Liver (tissue), 9 donors: ENCODE data around the gene TAGLN. TPM values are rescaled to one million over a fixed set of nuclear protein-coding genes. Genes with fewer than 3 reads are reported as not detected.

Experiments used
- DNase-seq: peaks from one replicate; pipeline ENCODE4 v3.0.0-alpha.2; 2017; ENCODE audit warnings: low spot score
- H3K27ac ChIP-seq, 2 donors: one replicate each; pipeline ENCODE4 v1.7.0; 2013; ENCODE audit warnings: inconsistent platforms in 2 of 2, low read length in 2 of 2, control low read depth in 1 of 2, low read depth in 1 of 2, mild to moderate bottlenecking in 1 of 2
- H3K27me3 ChIP-seq, 4 donors: one replicate each; pipeline versions ENCODE4 v1.6.1 to v1.7.0; 2013; ENCODE audit warnings: low read length in 3 of 4, inconsistent platforms in 1 of 4, mild to moderate bottlenecking in 1 of 4, moderate library complexity in 1 of 4; ENCODE audit not compliant: control insufficient read depth in 4 of 4, insufficient read depth in 4 of 4
- H3K36me3 ChIP-seq, 4 donors: one replicate each; pipeline versions ENCODE4 v1.6.1 to v1.7.0; 2013; ENCODE audit warnings: low read length in 3 of 4, mild to moderate bottlenecking in 3 of 4, low read depth in 1 of 4, moderate library complexity in 1 of 4; ENCODE audit not compliant: control insufficient read depth in 4 of 4, insufficient read depth in 3 of 4
- H3K4me1 ChIP-seq, 4 donors: one replicate each; pipeline versions ENCODE4 v1.6.1 to v1.7.0; 2013; ENCODE audit warnings: low read length in 3 of 4, mild to moderate bottlenecking in 3 of 4, moderate library complexity in 1 of 4; ENCODE audit not compliant: control insufficient read depth in 4 of 4, insufficient read depth in 4 of 4
- H3K4me3 ChIP-seq, 3 donors: one replicate each; pipeline versions ENCODE4 v1.6.1 to v1.7.0; 2013; ENCODE audit warnings: low read length in 3 of 3, control low read depth in 1 of 3, low read depth in 1 of 3, mild to moderate bottlenecking in 1 of 3
- H3K9ac ChIP-seq, 2 donors: one replicate each; pipeline ENCODE4 v1.7.0; 2013; ENCODE audit warnings: low read length in 2 of 2, mild to moderate bottlenecking in 2 of 2, moderate library complexity in 2 of 2, control low read depth in 1 of 2, low read depth in 1 of 2
- H3K9me3 ChIP-seq, 4 donors: one replicate each; pipeline versions ENCODE4 v1.6.1 to v1.7.0; 2013; ENCODE audit warnings: low read length in 3 of 4; ENCODE audit not compliant: control insufficient read depth in 4 of 4
- EGR1 ChIP-seq, 2 donors: IDR thresholded peaks; 2 replicates each; pipeline ENCODE4 v1.6.1; 2016 to 2018; ENCODE audit warnings: antibody characterized with exemption in 2 of 2, low read depth in 2 of 2
- FOXA1 ChIP-seq: IDR thresholded peaks from 2 replicates; pipeline ENCODE4 v1.6.1; 2016; ENCODE audit warnings: antibody characterized with exemption
- FOXA2 ChIP-seq: IDR thresholded peaks from 2 replicates; pipeline ENCODE4 v1.6.1; 2016; ENCODE audit warnings: antibody characterized with exemption
- GABPA ChIP-seq, 2 donors: IDR thresholded peaks in 1 of 2; conservative IDR thresholded peaks in 1 of 2; 2 replicates each; pipeline ENCODE4 v1.6.1; 2016; ENCODE audit warnings: antibody characterized with exemption in 2 of 2, mild to moderate bottlenecking in 1 of 2, moderate library complexity in 1 of 2
- HNF4A ChIP-seq, 2 donors: conservative IDR thresholded peaks; 2 replicates each; pipeline ENCODE4 v1.6.1; 2016; ENCODE audit warnings: antibody characterized with exemption in 2 of 2, mild to moderate bottlenecking in 2 of 2
- HNF4G ChIP-seq: IDR thresholded peaks from 2 replicates; pipeline ENCODE4 v1.6.1; 2016; ENCODE audit warnings: antibody characterized with exemption
- JUND ChIP-seq, 2 donors: IDR thresholded peaks; 2 replicates each; pipeline ENCODE4 v1.6.1; 2016; ENCODE audit warnings: antibody characterized with exemption in 2 of 2
- NR2F2 ChIP-seq: IDR thresholded peaks from 2 replicates; pipeline ENCODE4 v1.6.1; 2016; ENCODE audit warnings: antibody characterized with exemption
- RXRA ChIP-seq, 2 donors: IDR thresholded peaks; 2 replicates each; pipeline ENCODE4 v1.6.1; 2017 to 2018; ENCODE audit warnings: antibody characterized with exemption in 2 of 2, mild to moderate bottlenecking in 1 of 2
- SP1 ChIP-seq: IDR thresholded peaks from 2 replicates; pipeline ENCODE4 v1.6.1; 2018; ENCODE audit warnings: antibody characterized with exemption, mild to moderate bottlenecking
- TAF1 ChIP-seq: conservative IDR thresholded peaks from 2 replicates; pipeline ENCODE4 v1.6.1; 2016; ENCODE audit warnings: antibody characterized with exemption, mild to moderate bottlenecking
- YY1 ChIP-seq: IDR thresholded peaks from 2 replicates; pipeline ENCODE4 v1.6.1; 2016; ENCODE audit warnings: antibody characterized with exemption, mild to moderate bottlenecking
- WGBS: extraction: QIAGEN DNeasy Blood & Tissue Kit; methylation state at CpG from one replicate; pipeline ENCODE4 v1.1.7; 2013; 5-methylcytosine and 5-hydroxymethylcytosine counted together
- polyA plus RNA-seq, 2 donors: library from polyadenylated mRNA; stranded (reverse) in 1 of 2; unstranded in 1 of 2; fragments of 200-250 nt in 1 of 2; fragments of >200 nt in 1 of 2; fragmentation: Nextera tagmentation in 1 of 2; extraction: Ambion mirVana in 1 of 2; gene quantifications; one replicate each; pipeline versions ENCODE4 v1.2.1 to v1.2.3, GENCODE V29; 2013 to 2015
- total RNA-seq, 2 donors: library from RNA; depleted of rRNA; stranded (reverse); fragments of >200 nt; gene quantifications; one replicate each; pipeline ENCODE4 v1.2.3, GENCODE V29; 2014
- TF ChIP-seq, protein P1 (sequence below): IDR thresholded peaks from 2 replicates; pipeline ENCODE4 v1.6.1; 2016; ENCODE audit warnings: antibody characterized with exemption, mild to moderate bottlenecking
- TF ChIP-seq, protein P2 (sequence below): IDR thresholded peaks from 2 replicates; pipeline ENCODE4 v1.6.1; 2016; ENCODE audit warnings: antibody characterized with exemption
- TF ChIP-seq, protein P3 (sequence below): IDR thresholded peaks from 2 replicates; pipeline ENCODE4 v1.6.1; 2016; ENCODE audit warnings: antibody characterized with exemption
- donor health status: healthy.
- donor health status: healthy.
- donor health status: healthy.
- donor health status: healthy.
- donor health status: healthy.

Gene TAGLN
- total and polyA plus RNA-seq, 4 donors, result 7.4 to 309 (median 96.2) TPM

DNA sequence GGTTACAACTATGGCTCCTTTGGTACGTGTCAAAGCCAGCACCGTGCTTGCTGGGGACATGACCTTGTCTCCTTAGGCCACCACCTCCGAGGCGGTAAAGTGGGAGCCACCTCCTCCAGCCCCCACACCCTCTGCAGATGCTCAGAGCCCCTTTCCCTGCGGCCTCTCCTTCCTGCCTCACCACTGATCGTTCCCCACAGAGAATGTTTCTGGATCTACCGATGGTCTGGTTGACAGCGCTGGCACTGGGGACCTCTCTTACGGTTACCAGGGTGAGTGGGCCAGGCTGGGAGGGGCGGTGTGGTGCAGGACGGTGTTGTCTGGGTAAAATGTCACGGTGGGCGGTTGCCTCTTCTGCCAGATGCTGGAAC, 11.8 kb upstream of the TAGLN start:
- Histone ChIP-seq H3K9me3 (no peaks in the 10 kb centered on the region), H3K9ac (no peak overlapping the region), H3K4me1 (peaks cover 0 to 3% (median 0%) of the 10 kb centered on the region in 4 donors), H3K27ac (no peak overlapping the region), H3K27me3 (no peaks in the 10 kb centered on the region), H3K36me3 (peaks cover 13 to 75% (median 25%) of the 10 kb centered on the region in 4 donors), H3K4me3 (no peak overlapping the region)
- TF ChIP-seq TAF1 (no peak), JUND (IDR thresholded peaks at IDR 0.05) (no peak)
- 91% methylated on average over 13 of the region's 13 CpGs for WGBS
- no peak for DNase-seq

DNA sequence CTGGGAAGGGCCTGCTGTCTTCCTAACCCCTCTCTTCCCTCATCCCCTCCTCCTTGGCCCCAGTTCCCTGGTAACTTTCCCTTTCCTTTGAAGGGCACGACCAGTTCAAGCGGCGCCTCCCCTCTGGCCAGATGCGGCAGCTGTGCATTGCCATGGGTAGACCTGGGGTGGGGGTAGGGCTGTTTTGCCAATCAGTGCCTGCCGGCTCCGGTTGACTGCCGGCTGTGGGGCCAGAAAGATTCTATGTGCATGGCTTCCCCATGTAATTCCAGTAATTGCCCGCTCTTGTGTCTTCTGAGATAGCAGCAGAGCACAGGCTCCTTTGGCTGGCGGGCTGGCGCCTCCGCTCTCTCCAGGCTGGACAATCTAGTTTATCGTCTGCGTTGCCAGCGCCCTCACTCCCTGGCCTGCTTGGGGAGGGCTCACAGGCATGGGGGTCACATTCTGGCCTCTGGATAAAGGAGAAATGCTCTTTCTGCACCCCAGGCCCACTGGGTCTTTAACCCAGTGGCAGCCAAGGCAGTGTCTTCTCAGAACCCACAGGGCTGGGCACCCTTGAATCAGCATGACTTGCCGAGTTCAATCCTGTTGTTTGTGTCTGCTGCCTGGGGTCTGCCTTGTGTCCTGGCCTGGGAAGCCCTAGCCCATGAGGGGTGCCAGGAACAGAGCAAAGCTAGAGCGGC, 11.2 kb upstream of the TAGLN start:
- no peak overlapping the region for H3K27ac ChIP-seq
- H3K36me3 ChIP-seq, result peaks cover 16 to 76% (median 23%) of the 10 kb centered on the region in 4 donors
- 96% methylated on average over 16 of the region's 16 CpGs for WGBS
- TF ChIP-seq RXRA (IDR thresholded peaks at IDR 0.05) (no peak), HNF4A (conservative IDR thresholded peaks at IDR 0.05) (no peak), EGR1 (IDR thresholded peaks at IDR 0.05; ENCODE audit: low read depth in 2 of 2) (no peak), FOXA2 (no peak), FOXA1 (no peak), TAF1 (no peak), YY1 (no peak), HNF4G (no peak)
- TF ChIP-seq, protein P1, sequence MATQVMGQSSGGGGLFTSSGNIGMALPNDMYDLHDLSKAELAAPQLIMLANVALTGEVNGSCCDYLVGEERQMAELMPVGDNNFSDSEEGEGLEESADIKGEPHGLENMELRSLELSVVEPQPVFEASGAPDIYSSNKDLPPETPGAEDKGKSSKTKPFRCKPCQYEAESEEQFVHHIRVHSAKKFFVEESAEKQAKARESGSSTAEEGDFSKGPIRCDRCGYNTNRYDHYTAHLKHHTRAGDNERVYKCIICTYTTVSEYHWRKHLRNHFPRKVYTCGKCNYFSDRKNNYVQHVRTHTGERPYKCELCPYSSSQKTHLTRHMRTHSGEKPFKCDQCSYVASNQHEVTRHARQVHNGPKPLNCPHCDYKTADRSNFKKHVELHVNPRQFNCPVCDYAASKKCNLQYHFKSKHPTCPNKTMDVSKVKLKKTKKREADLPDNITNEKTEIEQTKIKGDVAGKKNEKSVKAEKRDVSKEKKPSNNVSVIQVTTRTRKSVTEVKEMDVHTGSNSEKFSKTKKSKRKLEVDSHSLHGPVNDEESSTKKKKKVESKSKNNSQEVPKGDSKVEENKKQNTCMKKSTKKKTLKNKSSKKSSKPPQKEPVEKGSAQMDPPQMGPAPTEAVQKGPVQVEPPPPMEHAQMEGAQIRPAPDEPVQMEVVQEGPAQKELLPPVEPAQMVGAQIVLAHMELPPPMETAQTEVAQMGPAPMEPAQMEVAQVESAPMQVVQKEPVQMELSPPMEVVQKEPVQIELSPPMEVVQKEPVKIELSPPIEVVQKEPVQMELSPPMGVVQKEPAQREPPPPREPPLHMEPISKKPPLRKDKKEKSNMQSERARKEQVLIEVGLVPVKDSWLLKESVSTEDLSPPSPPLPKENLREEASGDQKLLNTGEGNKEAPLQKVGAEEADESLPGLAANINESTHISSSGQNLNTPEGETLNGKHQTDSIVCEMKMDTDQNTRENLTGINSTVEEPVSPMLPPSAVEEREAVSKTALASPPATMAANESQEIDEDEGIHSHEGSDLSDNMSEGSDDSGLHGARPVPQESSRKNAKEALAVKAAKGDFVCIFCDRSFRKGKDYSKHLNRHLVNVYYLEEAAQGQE, result no peak
- TF ChIP-seq, protein P2, sequence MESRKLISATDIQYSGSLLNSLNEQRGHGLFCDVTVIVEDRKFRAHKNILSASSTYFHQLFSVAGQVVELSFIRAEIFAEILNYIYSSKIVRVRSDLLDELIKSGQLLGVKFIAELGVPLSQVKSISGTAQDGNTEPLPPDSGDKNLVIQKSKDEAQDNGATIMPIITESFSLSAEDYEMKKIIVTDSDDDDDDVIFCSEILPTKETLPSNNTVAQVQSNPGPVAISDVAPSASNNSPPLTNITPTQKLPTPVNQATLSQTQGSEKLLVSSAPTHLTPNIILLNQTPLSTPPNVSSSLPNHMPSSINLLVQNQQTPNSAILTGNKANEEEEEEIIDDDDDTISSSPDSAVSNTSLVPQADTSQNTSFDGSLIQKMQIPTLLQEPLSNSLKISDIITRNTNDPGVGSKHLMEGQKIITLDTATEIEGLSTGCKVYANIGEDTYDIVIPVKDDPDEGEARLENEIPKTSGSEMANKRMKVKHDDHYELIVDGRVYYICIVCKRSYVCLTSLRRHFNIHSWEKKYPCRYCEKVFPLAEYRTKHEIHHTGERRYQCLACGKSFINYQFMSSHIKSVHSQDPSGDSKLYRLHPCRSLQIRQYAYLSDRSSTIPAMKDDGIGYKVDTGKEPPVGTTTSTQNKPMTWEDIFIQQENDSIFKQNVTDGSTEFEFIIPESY, result no peak
- TF ChIP-seq, protein P3, sequence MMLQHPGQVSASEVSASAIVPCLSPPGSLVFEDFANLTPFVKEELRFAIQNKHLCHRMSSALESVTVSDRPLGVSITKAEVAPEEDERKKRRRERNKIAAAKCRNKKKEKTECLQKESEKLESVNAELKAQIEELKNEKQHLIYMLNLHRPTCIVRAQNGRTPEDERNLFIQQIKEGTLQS, result no peak
- H3K4me3 ChIP-seq, result no peak overlapping the region
- no peak overlapping the region for H3K9ac ChIP-seq
- DNase-seq, result no peak
- H3K9me3 ChIP-seq, result no peaks in the 10 kb centered on the region
- peaks cover 0 to 3% (median 0%) of the 10 kb centered on the region in 4 donors for H3K4me1 ChIP-seq
- H3K27me3 ChIP-seq, result no peaks in the 10 kb centered on the region

DNA sequence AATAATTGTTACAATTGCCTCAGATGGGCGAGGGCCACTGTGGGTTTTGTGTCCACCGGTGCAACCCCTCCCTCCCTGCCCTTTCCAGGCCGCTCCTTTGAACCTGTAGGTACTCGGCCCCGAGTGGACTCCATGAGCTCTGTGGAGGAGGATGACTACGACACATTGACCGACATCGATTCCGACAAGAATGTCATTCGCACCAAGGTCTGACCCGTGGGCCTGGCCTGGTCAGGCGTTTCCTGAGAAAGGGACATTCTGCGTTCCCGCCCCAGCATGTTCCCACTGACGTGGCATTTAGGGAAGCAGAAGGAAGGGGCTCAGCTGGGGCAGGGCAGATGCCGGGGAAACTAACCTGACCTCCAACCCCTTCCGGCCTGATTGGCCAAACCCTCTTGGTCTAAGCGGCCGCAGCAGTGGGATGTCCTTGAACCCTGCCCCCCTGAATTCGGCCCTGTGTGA, 10.5 kb upstream of the TAGLN start:
- WGBS, result 84% methylated on average over 20 of the region's 20 CpGs
- H3K9me3 ChIP-seq, result no peaks in the 10 kb centered on the region
- H3K4me1 ChIP-seq, result peaks cover 0 to 3% (median 0%) of the 10 kb centered on the region in 4 donors
- no peak overlapping the region for H3K4me3 ChIP-seq
- H3K9ac ChIP-seq, result no peak overlapping the region
- peaks cover 16 to 80% (median 25%) of the 10 kb centered on the region in 4 donors for H3K36me3 ChIP-seq
- no peak overlapping the region for H3K27ac ChIP-seq
- DNase-seq, result no peak
- TF ChIP-seq NR2F2, result no peak
- TF ChIP-seq SP1, result no peak
- TF ChIP-seq GABPA (IDR thresholded peaks at IDR 0.05 in 1 of 2, conservative IDR thresholded peaks at IDR 0.05 in 1 of 2), result no peak
- TF ChIP-seq JUND (IDR thresholded peaks at IDR 0.05), result no peak
- TF ChIP-seq, protein P1, result no peak
- TF ChIP-seq, protein P3, result no peak
- TF ChIP-seq FOXA2, result no peak
- no peak for TF ChIP-seq HNF4A (conservative IDR thresholded peaks at IDR 0.05)
- no peaks in the 10 kb centered on the region for H3K27me3 ChIP-seq
